ENCODE measurements around the gene PTPN22.

GRCh38 chr1:113876176-113876575 lies 4.7 kb upstream of the PTPN22 start:
- TF ChIP-seq CTCF (IDR thresholded peaks at IDR 0.05) (no peak), ZNF121 (CRISPR knock-in tag; IDR thresholded peaks at IDR 0.05) (no peak), NFE2L1 (CRISPR knock-in tag; IDR thresholded peaks at IDR 0.05) (no peak), USF1 (CRISPR knock-in tag; IDR thresholded peaks at IDR 0.05) (no peak), NR3C1 (CRISPR knock-in tag; conservative IDR thresholded peaks at IDR 0.05; ENCODE audit: low read depth) (no peak), PRDM15 (CRISPR knock-in tag; IDR thresholded peaks at IDR 0.05) (no peak), ATF1 (CRISPR knock-in tag; IDR thresholded peaks at IDR 0.05) (no peak), ATF6 (CRISPR knock-in tag; IDR thresholded peaks at IDR 0.05) (no peak), SMAD4 (CRISPR knock-in tag; IDR thresholded peaks at IDR 0.05) (no peak), TCF7 (CRISPR knock-in tag; IDR thresholded peaks at IDR 0.05; ENCODE audit: low read depth) (no peak), FOXP4 (CRISPR knock-in tag; IDR thresholded peaks at IDR 0.05) (no peak)
- TF ChIP-seq, protein P1, sequence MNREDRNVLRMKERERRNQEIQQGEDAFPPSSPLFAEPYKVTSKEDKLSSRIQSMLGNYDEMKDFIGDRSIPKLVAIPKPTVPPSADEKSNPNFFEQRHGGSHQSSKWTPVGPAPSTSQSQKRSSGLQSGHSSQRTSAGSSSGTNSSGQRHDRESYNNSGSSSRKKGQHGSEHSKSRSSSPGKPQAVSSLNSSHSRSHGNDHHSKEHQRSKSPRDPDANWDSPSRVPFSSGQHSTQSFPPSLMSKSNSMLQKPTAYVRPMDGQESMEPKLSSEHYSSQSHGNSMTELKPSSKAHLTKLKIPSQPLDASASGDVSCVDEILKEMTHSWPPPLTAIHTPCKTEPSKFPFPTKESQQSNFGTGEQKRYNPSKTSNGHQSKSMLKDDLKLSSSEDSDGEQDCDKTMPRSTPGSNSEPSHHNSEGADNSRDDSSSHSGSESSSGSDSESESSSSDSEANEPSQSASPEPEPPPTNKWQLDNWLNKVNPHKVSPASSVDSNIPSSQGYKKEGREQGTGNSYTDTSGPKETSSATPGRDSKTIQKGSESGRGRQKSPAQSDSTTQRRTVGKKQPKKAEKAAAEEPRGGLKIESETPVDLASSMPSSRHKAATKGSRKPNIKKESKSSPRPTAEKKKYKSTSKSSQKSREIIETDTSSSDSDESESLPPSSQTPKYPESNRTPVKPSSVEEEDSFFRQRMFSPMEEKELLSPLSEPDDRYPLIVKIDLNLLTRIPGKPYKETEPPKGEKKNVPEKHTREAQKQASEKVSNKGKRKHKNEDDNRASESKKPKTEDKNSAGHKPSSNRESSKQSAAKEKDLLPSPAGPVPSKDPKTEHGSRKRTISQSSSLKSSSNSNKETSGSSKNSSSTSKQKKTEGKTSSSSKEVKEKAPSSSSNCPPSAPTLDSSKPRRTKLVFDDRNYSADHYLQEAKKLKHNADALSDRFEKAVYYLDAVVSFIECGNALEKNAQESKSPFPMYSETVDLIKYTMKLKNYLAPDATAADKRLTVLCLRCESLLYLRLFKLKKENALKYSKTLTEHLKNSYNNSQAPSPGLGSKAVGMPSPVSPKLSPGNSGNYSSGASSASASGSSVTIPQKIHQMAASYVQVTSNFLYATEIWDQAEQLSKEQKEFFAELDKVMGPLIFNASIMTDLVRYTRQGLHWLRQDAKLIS (CRISPR knock-in tag; IDR thresholded peaks at IDR 0.05; ENCODE audit: borderline replicate concordance): no peak
- TF ChIP-seq, protein P2, sequence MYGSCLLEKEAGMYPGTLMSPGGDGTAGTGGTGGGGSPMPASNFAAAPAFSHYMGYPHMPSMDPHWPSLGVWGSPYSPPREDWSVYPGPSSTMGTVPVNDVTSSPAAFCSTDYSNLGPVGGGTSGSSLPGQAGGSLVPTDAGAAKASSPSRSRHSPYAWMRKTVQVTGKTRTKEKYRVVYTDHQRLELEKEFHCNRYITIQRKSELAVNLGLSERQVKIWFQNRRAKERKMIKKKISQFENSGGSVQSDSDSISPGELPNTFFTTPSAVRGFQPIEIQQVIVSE (CRISPR knock-in tag; IDR thresholded peaks at IDR 0.05; ENCODE audit: borderline replicate concordance): no peak
- TF ChIP-seq, protein P3, sequence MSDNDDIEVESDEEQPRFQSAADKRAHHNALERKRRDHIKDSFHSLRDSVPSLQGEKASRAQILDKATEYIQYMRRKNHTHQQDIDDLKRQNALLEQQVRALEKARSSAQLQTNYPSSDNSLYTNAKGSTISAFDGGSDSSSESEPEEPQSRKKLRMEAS (CRISPR knock-in tag; IDR thresholded peaks at IDR 0.05): no peak

Data from WTC11 (cell line).